GM10266 (cell line): ENCODE measurements around the gene NDST3.

Source experiments
- DNase-seq: peaks from one replicate; pipeline ENCODE4 v3.0.0; 2012; ENCODE audit errors: extremely low spot score
- TF ChIP-seq, protein P1 (sequence below): IDR thresholded peaks from 2 replicates; pipeline ENCODE4 v1.5.1; 2012; ENCODE audit warnings: mild to moderate bottlenecking, low read depth; ENCODE audit not compliant: control insufficient read depth, insufficient read depth; ENCODE audit errors: missing control alignments

The NDST3 gene

GRCh38 chr4:118173956-118174725, 139.9 kb downstream of the NDST3 start:
- no peak for DNase-seq
- TF ChIP-seq, protein P1, sequence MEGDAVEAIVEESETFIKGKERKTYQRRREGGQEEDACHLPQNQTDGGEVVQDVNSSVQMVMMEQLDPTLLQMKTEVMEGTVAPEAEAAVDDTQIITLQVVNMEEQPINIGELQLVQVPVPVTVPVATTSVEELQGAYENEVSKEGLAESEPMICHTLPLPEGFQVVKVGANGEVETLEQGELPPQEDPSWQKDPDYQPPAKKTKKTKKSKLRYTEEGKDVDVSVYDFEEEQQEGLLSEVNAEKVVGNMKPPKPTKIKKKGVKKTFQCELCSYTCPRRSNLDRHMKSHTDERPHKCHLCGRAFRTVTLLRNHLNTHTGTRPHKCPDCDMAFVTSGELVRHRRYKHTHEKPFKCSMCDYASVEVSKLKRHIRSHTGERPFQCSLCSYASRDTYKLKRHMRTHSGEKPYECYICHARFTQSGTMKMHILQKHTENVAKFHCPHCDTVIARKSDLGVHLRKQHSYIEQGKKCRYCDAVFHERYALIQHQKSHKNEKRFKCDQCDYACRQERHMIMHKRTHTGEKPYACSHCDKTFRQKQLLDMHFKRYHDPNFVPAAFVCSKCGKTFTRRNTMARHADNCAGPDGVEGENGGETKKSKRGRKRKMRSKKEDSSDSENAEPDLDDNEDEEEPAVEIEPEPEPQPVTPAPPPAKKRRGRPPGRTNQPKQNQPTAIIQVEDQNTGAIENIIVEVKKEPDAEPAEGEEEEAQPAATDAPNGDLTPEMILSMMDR = no peak

DNA sequence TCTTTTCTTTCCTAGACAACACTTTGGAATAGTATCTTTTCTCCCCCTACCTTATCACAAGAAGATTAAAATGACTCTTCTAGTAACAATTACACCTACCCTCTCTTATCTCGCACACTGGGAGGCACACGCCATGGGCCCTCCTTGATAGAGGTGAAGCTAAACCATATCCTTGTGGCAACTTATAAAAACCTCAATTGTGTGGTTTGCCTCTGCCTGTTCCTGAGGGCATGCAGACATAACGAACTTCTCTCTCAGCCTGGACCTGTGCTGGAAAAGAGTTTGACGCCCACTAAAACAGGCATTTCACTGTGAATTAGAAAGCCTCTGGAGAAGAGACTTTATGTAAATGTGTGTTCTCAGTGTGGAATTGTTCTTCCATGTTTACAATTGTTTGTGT, 141.2 kb downstream of the NDST3 start:
- no peak for DNase-seq
- TF ChIP-seq, protein P1 = no peak

DNA sequence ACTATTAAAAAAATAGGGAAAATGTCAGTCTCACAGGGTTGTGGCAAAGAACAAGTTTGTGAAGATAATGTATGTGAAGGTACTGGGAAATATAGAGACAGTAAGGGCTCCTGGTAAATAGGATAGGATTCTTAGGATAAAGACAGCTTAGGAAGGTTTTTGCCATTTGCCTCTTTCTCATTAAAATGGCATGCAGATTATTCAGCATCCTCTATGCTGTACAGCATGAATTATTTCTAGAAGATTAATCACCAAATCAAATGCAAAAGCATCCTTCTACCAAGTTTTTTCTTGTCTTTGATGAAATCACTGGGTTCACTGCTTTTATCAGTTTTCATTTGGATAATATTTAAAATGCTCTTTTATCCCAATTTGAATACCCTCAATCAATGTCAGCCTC, 142.8 kb downstream of the NDST3 start:
- TF ChIP-seq, protein P1 = no peak
- DNase-seq = no peak

- TF ChIP-seq, protein P1 = no peak
- no peak for DNase-seq
Observed at GRCh38 chr4:118180776-118181175, 146.5 kb downstream of the NDST3 start.

GRCh38 chr4:118190903-118191302, 156.6 kb downstream of the NDST3 start:
- DNase-seq = no peak
- TF ChIP-seq, protein P1 = no peak

GRCh38 chr4:118193421-118193820, 159.1 kb downstream of the NDST3 start:
- no peak for DNase-seq
- TF ChIP-seq, protein P1 = no peak

- DNase-seq = no peak
- TF ChIP-seq, protein P1 = no peak
Observed at GRCh38 chr4:118206627-118207026, 172.3 kb downstream of the NDST3 start.
